HG03469 (cell line): ENCODE results near the gene TP53.

Experiments used
- ATAC-seq: cut with Tn5 transposase; IDR thresholded peaks from one replicate; pipeline ENCODE4 v1.9.1; 2021; ENCODE audit warnings: mild to moderate bottlenecking, moderate library complexity, moderate number of reproducible peaks; ENCODE audit not compliant: unreplicated experiment

The TP53 gene

DNA sequence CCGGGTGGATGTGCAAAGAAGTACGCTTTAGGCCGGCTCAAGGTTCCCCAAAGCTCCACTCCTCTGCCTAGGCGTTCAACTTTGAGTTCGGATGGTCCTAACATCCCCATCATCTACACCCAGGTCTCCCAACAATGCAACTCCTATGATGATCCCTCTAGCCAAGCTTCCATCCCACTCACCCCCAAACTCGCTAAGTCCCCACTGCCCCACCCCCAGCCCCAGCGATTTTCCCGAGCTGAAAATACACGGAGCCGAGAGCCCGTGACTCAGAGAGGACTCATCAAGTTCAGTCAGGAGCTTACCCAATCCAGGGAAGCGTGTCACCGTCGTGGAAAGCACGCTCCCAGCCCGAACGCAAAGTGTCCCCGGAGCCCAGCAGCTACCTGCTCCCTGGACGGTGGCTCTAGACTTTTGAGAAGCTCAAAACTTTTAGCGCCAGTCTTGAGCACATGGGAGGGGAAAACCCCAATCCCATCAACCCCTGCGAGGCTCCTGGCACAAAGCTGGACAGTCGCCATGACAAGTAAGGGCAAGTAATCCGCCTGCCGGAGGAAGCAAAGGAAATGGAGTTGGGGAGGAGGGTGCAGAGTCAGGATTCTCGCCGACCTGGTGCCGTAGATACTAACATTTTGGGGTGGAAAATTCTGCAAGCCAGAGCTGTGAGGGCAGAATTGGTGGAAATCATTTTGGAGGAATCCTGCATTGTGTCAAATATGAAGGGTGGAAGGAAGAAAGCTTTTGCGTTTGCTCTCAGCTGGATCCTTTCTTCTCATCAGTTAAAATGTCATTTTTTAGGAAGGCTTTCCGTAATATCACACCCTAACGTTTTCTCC, at the start of gene TP53:
Gene TP53, minus strand, starts transcription at position 419 of the 836 bp plus-strand sequence. CDS start 10,896 bp downstream, outside the sequence.
- no peak for ATAC-seq

DNA sequence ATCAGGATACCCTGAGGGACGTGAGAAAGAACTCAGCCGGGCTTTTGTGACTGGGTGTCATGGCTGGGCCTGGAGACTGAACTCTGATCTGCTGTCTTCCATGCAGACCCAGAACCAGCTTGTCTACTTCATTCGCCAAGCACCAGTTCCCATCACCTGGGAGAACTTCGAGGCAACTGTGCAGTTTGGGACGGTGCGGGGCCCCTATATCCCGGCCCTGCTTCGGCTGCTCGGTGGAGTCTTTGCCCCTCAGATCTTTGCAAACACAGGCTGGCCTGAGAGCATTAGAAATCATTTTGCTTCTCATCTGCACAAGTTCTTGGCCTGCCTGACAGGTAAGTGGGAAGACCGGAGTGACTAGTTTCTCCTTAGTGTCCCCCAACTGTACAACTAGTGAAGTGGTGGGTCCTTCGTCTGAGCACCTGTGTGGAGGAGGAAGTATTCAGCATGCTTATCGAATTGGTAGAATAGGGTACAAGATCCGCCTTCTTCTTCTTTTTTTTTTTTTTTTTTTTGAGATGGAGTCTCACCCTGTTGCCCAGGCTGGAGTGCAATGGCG, 45.8 kb upstream of the TP53 start:
- ATAC-seq: no peak

DNA sequence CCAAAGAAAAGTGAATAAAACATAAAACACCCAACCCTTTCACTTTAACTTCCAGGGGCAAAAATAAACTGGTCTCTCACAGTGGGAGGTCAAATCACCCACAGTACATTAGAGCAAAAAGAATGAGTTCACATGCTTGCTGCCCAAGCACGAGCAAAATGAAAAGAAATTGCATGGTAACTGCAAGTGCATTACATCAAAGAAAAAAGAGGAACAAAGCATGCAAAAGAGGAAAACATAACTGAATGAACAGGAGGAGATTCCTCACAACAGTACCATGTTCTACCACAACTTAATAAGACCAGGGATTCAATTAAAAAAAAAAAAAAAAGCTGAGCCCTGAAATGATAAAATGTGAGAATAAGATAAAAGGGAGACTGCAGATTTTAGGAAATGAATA, 42.5 kb upstream of the TP53 start:
- ATAC-seq: no peak

DNA sequence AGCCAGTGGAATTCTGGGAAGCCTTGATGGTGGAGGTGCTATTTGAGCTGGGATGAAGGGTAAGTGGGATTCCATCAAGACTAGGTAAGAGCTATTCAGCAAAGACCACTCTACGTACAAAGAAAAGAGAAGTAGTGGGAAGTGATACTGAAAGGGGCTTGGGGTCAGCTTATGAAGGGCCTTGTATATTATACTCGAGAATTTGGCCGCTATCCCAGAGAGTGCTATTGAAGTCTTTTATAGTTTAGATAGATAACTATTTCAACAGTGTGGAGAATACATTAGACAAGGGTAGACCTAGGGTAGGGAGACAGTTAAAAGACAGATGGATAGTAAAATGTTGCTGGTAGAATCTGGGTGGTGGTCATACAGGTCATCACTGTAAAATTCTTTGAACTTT, 40.6 kb upstream of the TP53 start:
- no peak for ATAC-seq

DNA sequence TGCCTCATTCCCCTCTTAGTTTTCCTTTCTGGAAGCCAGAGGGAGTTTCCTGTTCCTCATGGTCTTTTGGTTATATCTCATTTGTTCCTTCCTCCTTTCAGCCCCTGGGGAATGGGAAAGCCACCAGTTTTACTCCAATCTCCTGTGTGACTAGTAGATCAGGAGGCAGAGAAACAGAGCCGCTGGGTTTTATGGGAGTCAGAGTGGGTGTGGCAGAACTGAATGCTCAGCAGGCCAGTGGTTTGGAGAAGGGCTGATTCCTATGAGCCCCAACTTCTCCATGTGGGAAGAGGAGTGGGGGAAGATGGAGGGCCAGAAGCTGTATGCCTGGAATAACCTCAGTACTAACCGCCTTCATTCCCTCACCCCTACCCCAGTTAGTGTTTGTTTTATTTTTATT, 34.3 kb upstream of the TP53 start:
- no peak for ATAC-seq

DNA sequence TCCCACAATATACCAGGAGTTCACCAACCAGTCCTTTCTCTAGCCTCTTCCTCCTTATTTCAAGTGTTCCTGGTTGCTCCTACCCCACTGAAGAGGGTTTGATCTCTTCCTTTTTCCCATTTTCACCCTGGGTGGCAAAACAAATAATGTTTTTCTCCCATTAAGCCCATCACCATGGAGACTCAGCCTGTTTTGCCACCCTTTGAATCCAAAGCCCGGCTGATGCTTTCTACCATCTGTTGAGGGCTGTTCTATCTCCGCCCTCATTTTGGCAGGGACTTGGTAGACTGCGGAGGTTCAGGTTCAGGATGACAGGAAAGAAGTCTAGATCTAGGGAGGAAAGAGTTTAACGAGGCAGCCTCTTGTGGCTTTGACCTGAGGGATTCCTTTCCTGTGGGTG, 32.8 kb upstream of the TP53 start:
- no peak for ATAC-seq

DNA sequence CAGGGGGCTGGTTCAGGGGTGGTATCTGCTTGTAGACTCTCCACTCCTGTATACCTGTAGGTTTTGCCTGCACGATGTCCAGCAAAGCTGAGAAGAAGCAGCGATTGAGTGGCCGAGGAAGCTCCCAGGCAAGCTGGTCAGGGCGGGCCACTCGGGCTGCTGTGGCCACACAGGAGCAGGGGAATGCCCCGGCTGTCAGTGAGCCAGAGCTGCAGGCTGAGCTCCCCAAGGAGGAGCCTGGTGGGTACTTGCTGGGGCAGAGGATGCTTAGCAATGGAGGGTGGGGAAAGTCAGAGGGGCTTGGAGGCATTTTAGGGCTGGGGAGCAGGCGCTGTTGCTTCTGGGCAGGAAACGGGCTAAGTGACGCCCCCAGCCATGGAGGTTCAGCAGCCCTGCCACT, 32.4 kb upstream of the TP53 start:
- no peak for ATAC-seq

DNA sequence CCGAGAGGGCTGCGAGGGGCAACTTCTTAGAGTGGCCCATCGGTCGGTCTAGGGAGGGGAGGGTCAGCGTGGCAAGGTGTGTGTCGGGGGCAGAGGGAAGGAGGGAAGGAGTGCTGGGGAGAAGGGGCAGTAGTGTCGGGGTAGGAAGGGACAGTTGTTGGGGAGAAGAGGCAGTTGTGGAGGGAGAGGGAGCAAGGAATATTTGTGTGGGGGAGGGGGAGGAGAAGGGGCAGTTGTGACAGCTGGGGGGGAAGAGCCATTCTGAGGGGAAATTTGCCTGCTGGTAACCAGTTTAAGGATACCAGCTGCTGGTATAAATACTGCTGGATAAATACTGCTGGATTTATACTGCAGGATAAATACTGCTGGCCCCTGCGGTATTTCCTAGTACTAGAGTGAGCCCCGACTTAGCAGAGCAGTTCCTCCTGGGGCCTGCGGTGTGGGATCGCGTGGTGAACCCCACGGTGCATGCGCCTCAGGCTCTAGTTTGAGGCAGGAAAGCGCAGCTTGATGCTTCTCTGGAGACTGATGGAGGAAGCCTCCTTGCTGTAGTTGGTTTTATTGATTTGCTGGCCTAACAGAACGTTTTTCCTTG, 30.6 kb upstream of the TP53 start:
- no peak for ATAC-seq

DNA sequence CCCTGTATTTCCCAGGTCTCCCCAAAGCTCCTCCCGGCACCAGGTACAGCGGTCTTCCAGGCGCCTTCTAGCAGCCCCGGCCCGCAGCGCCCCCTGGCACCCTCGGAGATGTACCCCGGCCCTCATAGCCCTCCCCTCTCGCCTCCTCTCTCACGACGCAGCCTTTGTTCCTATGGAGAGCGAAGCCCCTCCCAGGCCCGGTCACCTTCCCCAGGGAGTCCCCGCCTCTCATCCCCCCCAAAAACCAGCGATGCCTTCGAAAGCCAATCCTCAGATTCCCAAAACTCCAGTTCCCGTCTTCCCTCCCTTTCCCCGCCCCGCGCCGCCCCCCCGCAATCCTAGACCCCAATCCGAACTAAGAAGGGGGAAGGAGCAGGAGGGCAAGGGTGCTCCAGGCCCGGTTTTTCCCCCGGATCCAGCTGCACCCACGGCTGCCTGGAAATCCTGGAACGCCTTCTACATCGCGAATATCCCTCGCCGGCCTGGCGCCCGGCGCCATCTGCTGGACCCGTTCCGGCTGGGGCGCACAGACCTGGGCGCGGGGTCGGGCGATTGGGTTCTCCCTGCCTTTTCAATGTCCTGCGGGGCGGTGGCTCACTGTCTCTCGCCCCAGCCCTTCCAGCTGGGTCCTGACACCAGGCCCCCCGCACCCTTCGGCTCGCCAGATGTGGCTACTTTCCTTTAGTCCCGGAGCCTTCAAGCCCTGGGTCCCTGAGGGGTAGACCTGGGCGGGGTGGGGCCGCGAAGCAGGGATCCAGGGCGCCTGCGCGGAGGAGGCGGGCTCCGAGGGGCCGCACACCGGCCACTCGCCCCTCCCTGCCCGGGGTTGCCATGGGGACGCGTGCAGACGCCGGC, 29.8 kb upstream of the TP53 start, which contains the start of gene DNAH2:
Gene DNAH2, plus strand, starts transcription at position 844 of the 855 bp plus-strand sequence. CDS start 1,991 bp downstream, outside the sequence.
- ATAC-seq: no peak

DNA sequence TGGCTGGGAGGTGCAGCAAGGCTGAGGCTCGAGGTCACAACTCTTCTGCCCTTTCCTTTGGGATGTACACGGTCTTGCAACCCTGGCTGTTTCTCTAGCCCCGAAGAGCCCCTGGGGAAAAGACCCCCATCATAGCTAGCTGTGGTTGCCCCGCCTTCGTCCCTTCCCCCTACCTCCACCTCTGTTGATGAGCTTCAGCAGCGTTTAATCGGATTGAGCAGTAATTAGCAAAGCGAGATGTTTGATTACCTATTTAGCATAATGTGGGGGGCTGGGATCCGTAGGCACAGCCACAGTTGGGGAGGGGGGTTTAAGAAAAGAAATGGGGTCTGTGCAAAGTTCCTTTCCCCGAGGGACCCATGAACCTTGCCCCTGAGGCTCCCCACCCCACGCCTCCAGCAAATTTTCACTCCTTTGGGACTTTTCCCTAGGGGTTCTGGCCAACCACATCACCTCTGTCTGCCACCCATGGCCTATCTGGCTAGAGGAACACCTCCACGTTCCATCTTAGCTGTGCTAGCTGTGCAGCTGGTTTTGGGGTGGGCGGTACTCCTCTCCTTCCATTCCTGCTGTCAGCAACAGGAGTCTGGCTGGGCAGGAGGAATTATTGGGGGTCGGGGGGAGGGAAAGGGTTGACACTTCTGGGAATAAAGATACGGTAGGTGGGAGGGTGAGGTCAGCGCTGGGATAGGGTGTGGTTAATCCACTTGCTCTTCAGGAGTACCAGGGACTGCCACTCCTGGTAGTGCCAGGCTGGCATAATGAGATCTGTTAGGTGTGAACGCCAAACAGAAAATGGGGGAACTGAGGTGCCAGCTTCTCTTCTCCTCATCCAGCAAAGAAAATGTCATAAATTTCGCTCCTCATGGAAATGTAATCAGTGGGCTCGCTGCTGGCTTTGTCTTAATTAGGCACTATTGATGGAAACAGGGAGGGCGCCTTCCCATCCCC, 28.9 kb upstream of the TP53 start:
- no peak for ATAC-seq

DNA sequence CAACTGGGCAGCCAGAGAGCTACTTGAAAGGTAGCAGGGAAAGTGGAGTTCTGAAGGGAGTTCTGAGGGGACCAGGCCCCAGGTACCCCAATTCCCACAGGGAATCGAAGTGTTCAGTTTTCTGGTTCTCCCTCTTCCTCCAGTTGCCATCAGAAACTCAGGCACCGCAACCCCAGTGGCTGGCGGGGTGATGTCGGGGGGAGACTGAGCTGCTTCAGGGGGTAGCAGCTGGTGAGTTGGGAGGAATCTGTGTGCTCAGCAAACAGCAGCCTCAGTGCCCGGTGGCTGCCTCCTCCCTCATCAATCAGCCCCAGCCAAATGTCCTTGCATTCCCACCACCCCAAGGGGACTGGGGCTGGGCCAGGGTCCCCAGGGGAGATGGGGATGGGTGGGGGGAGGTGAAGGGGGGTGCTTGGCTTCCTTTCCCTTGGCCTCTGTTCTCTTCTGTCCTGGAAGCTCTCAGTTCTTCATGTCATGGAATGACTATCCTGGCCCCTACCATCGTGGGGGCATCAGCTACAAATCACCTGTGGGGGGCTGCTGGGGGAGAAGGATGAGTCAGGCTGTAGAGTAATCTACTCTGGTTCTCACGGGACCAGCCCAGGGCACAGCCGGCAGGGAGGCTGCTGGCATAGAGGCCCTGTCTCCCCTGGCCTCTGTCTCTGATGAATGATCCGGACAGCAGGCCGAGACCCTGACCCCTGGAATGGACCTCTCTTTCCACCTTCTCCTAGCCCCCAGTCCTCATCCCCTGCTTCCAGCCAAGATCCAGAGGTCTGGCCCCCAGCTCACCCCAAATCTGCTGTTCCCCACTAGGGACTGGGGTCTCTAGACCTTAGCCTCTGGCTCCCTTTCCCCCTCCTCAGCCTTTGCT, 27.7 kb upstream of the TP53 start:
- no peak for ATAC-seq

DNA sequence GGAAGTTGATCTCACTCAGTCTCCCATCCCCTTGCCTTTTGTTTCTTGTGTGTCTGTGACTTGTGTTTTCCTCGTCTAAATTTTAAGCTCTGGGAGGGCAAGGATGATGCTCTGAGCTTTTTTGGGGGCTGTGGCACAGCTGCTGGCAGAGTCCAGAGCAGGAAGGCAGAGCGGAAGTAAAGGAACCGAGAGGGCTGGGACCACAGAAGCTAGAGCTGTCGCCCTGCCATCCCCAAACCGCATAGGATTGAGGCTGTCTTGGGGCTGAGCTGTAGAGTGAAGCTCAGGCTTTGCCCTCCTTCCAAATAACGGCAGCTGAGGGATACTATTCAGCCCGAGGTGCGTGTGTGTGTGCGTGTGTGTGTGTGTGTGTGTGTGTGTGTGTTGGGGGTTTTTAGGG, 26.5 kb upstream of the TP53 start:
- no peak for ATAC-seq

DNA sequence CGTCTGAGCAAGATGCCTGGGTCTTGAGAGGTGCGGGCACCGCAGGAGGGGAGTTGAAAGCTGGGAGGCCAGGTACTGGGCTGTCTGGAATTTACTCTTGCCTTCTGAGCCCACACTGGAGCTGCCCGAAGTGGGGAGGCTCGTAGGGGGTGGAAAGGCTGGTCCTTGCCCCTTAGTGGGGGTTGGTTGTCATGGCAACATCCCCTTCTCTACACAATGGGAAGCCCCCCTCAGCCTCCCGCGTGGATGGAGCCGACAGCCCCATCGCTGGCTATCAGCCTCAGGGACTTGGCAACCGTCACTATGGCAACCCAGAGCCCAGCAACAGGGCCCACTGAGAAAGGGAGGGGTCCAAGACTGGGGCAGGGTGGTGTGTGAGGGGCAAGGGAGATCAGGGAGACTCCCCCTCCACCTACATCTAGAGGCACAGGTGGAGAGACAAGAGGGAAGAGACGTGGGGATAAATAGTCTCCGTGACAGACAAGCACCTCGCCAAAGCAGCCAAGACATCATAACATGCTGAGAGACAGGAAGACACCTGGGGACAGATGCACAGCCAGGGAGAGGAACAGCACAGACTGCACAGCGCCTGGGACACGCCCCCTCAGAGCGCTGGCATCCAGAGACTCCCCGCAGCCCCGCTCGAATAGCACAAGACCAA, 25.0 kb upstream of the TP53 start:
- no peak for ATAC-seq

DNA sequence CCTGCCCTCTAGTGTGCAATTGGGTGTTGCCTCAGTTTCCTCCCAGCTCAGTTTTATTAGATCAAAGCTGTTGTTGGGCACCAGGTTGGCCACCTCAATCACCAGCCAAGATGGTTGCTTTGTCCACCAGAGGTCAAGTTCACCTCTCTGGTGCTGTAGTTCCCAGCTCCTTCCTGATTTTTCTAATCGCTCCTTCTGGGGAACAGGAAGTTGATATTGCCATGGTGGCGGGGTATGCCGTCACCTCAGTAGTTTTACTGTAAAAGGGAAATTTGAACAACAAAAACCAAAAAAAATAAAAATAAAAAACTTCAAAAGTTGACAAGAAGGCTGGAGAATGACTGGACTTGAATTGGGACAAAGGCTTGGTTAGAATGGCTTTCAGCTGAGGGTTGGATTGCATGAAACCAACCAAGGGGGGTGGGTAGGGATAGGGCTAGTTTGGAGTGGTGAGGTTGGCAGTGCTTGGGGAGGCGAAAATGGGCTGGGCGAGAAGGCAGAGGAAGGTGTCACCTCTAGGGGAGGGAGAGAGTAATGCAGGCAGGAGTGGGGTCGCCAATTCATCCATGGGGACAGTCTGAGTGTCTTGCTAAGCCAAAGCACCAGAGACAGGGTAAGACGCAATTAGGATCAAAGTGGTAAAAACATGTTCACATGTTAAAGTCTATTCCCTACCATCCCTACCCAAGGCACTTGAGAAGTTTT, 23.9 kb upstream of the TP53 start:
- no peak for ATAC-seq

DNA sequence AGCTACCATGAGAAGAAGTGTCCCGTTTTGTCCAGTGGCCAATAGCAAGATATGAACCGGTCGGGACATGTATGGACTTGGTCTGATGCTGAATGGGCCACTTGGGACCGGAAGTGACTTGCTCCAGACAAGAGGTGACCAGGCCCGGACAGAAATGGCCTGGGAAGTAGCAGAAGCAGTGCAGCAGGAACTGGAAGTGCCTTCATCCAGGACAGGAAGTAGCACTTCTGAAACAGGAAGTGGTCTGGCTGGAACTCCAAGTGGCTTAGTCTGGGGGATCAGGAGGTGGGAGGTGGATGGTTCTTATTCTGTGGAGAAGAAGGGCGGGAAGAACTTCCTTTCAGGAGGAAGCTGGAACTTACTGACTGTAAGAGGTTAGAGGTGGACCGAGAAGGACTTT, 23.0 kb upstream of the TP53 start:
- no peak for ATAC-seq

DNA sequence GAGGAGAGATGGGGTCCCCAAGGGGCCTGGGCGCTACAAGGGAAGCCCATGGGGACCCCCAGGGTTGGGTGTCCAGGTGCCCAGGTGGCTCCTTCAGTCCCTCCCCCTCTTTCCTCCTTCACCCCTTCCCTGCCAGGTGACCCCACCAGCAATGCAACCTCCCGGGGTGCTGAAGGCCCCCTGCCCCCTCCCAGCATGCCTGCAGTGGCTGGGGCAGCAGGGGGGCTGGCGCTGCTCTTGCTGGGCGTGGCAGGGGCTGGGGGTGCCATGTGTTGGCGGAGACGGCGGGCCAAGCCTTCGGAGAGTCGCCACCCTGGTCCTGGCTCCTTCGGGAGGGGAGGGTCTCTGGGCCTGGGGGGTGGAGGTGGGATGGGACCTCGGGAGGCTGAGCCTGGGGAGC, 21.7 kb upstream of the TP53 start:
- ATAC-seq: no peak

DNA sequence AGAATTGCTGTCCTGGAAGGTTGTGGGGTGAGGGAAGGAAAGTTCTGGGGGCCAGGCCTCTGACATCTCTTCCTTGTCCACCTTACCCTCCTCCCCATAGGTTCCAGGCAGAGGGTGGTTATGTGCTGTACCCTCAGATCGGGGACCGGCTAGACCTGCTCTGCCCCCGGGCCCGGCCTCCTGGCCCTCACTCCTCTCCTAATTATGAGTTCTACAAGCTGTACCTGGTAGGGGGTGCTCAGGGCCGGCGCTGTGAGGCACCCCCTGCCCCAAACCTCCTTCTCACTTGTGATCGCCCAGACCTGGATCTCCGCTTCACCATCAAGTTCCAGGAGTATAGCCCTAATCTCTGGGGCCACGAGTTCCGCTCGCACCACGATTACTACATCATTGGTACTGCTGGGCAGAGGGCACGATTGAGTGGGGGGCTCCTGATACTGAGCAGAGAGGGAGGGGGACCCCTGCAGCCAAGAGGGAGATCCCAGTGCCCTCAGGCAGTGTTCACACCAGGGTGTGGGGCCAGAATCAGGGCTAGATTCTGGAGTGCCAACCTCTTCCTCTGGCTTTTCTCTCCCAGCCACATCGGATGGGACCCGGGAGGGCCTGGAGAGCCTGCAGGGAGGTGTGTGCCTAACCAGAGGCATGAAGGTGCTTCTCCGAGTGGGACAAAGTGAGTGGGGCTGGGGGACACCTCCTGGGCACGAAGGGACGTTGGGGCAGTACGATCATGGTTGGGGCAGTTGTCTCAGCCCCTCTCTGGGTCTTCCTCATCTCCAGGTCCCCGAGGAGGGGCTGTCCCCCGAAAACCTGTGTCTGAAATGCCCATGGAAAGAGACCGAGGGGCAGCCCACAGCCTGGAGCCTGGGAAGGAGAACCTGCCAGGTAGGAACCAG, 20.8 kb upstream of the TP53 start:
- no peak for ATAC-seq
